Activated CD4-positive, alpha-beta T cell treated with anti-CD3 and anti-CD28 coated beads, Interleukin-2, Interleukin-4, amounts not matched to agents 100 ng/mL and 50 ng/mL, durations not matched to agents 16 hours and 8 hours (primary cell): Measurements from ENCODE around the gene TEX29.

Experiments
- DNase-seq: peaks from one replicate; pipeline ENCODE4 v3.0.0-alpha.2; 2020; ENCODE audit warnings: low spot score

TEX29 gene

GRCh38 chr13:111393221-111393790, 72.9 kb downstream of the TEX29 start:
- no peak for DNase-seq
